ENCODE data around the gene MANBA.

Gene MANBA

DNA sequence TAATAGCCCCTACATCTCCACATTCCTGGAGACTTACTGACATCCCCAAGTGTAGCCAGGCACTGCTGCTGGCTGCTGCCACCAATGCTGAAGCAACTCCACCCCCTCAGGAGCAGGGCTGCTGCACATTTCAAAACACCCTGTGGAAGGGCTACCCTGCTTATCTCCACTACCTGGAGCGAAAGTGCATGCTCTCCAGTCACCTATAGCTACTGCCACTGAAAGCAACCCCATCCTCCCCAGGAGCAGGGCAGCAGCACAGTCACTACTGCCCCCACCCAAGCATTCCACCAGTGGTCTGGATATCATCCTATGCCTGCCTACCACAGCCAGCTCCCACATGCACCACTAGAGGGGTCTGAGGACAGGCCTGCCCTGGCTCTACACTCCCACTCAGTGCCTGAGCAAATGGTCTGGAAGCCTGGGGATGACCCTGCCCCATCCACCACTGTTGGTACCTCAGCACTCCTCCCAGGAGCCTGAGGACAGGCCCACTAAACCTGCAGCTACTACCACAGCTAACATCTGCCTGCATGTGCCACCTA lies 55.3 kb downstream of the MANBA start:
- TF ChIP-seq CTCF (IDR thresholded peaks at IDR 0.05; ENCODE audit: low read depth, low read length), result no peak
- DNase-seq (ENCODE audit: low read depth, low spot score), result no peak
- H3K4me3 ChIP-seq (ENCODE audit: low read depth, low read length), result no peak overlapping the region
- in situ Hi-C loops (cut with HindIII; ENCODE audit: low sequenced_read_pairs), result no loop called here

GRCh38 chr4:102696758-102697157 lies 64.0 kb downstream of the MANBA start:
- no peak for TF ChIP-seq CTCF (IDR thresholded peaks at IDR 0.05; ENCODE audit: low read depth, low read length)
- DNase-seq (ENCODE audit: low read depth, low spot score), result no peak
- in situ Hi-C loops (cut with HindIII; ENCODE audit: low sequenced_read_pairs), result no loop called here
- H3K4me3 ChIP-seq (ENCODE audit: low read depth, low read length), result no peak overlapping the region

DNA sequence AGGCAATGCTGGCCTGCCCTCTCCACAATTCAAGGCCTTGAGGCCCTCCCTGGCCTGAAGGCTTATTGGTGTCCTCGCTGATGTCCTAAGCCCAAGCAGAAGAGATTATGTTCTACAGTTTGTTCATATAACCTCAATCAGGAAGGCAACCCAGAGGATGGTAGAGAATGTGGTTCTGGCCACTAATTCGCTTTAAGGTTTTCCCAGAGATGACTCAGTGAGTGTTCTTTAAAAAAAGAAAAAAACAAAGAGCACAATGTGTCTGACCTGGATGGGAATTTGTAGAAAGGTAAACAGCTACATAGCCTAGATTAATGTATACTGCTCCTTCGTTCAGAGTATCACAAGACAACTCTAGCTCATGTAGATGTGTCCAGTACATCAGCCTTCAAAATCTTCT lies 66.0 kb downstream of the MANBA start:
- in situ Hi-C loops (cut with HindIII; ENCODE audit: low sequenced_read_pairs), result no loop called here
- peak; percentile 27 for DNase-seq (ENCODE audit: low read depth, low spot score)
- no peak for TF ChIP-seq CTCF (IDR thresholded peaks at IDR 0.05; ENCODE audit: low read depth, low read length)
- H3K4me3 ChIP-seq (ENCODE audit: low read depth, low read length), result no peak overlapping the region

- no peak for DNase-seq (ENCODE audit: low read depth, low spot score)
- in situ Hi-C loops (cut with HindIII; ENCODE audit: low sequenced_read_pairs), result no loop called here
- no peak for TF ChIP-seq CTCF (IDR thresholded peaks at IDR 0.05; ENCODE audit: low read depth, low read length)
- no peak overlapping the region for H3K4me3 ChIP-seq (ENCODE audit: low read depth, low read length)
These were observed 66.9 kb downstream of the MANBA start for GRCh38 chr4:102693861-102694260.

- DNase-seq (ENCODE audit: low read depth, low spot score), result no peak
- in situ Hi-C loops (cut with HindIII; ENCODE audit: low sequenced_read_pairs), result no loop called here
- no peak for TF ChIP-seq CTCF (IDR thresholded peaks at IDR 0.05; ENCODE audit: low read depth, low read length)
- H3K4me3 ChIP-seq (ENCODE audit: low read depth, low read length), result no peak overlapping the region
These were observed 67.4 kb downstream of the MANBA start for GRCh38 chr4:102693262-102693850.

GRCh38 chr4:102692474-102692873 lies 68.3 kb downstream of the MANBA start:
- TF ChIP-seq CTCF (IDR thresholded peaks at IDR 0.05; ENCODE audit: low read depth, low read length), result no peak
- H3K4me3 ChIP-seq (ENCODE audit: low read depth, low read length), result no peak overlapping the region
- in situ Hi-C loops (cut with HindIII; ENCODE audit: low sequenced_read_pairs), result no loop called here
- no peak for DNase-seq (ENCODE audit: low read depth, low spot score)
